H1 (cell line): ENCODE data around the gene OTX2. TPM values are rescaled to one million over a fixed set of nuclear protein-coding genes. Genes with fewer than 3 reads are reported as not detected.

Source experiments
- CHD2 ChIP-seq: IDR thresholded peaks from 2 replicates; pipeline ENCODE4 v1.6.1; 2012; ENCODE audit warnings: low read length, improper control_type of control experiment
- JUN ChIP-seq: IDR thresholded peaks from 2 replicates; pipeline ENCODE4 v1.6.1; 2011; ENCODE audit warnings: low read depth, mild to moderate bottlenecking, improper control_type of control experiment, low read length
- KDM1A ChIP-seq: fragments of 200-600, 300-600 bp; sonication (generic); IDR thresholded peaks from 2 replicates; pipeline ENCODE4 v1.7.1; 2016; ENCODE audit warnings: mild to moderate bottlenecking, low read length, borderline replicate concordance
- RAD21 ChIP-seq, 2 experiments: IDR thresholded peaks in 1 of 2; conservative IDR thresholded peaks in 1 of 2; 2 replicates each; pipeline ENCODE4 v1.6.1; 2011; ENCODE audit warnings: low read depth in 2 of 2, low read length in 2 of 2, improper control_type of control experiment in 1 of 2, inconsistent platforms in 1 of 2, mild to moderate bottlenecking in 1 of 2, moderate library complexity in 1 of 2
- TCF12 ChIP-seq: IDR thresholded peaks from 2 replicates; pipeline ENCODE4 v1.6.1; 2011; ENCODE audit warnings: low read depth, mild to moderate bottlenecking, low read length
- polyA plus RNA-seq, 7 experiments: library from polyadenylated mRNA; depleted of rRNA in 3 of 7; stranded (reverse) in 5 of 7; unstranded in 2 of 7; fragments of >200 nt in 5 of 7; fragments of 200-250 nt in 2 of 7; gene quantifications; 1 replicate in 5 of 7; 2 replicates in 1 of 7; 4 replicates in 1 of 7; pipeline versions ENCODE4 v1.2.1 to v1.2.3, GENCODE V29; 2011 to 2013; ENCODE audit warnings: missing spikeins in 2 of 7, mixed read lengths in 2 of 7
- total RNA-seq: library from RNA; stranded (reverse); fragmentation: NEBNext Ultra II Directional; extraction: Animal tissue kit (Norgen Biotek cat#: 25700); gene quantifications from 2 replicates; pipeline ENCODE4 v1.2.1, GENCODE V29; 2021
- TF ChIP-seq, protein P1 (sequence below): fragments of 300-600 bp; sonication (generic); IDR thresholded peaks from 2 replicates; pipeline ENCODE4 v1.7.1; 2012; ENCODE audit warnings: low read length, moderate library complexity, mild to moderate bottlenecking, inconsistent platforms; ENCODE audit not compliant: insufficient replicate concordance
- TF ChIP-seq, protein P2 (sequence below): IDR thresholded peaks from 2 replicates; pipeline ENCODE4 v1.6.1; 2012; ENCODE audit warnings: low read length, inconsistent platforms

OTX2 gene
- total and polyA plus RNA-seq, 2 of the 8 experiments (the other 6 are each of a cell fraction or from before 2014, with no cell fraction given): 33.9 to 155 TPM

DNA sequence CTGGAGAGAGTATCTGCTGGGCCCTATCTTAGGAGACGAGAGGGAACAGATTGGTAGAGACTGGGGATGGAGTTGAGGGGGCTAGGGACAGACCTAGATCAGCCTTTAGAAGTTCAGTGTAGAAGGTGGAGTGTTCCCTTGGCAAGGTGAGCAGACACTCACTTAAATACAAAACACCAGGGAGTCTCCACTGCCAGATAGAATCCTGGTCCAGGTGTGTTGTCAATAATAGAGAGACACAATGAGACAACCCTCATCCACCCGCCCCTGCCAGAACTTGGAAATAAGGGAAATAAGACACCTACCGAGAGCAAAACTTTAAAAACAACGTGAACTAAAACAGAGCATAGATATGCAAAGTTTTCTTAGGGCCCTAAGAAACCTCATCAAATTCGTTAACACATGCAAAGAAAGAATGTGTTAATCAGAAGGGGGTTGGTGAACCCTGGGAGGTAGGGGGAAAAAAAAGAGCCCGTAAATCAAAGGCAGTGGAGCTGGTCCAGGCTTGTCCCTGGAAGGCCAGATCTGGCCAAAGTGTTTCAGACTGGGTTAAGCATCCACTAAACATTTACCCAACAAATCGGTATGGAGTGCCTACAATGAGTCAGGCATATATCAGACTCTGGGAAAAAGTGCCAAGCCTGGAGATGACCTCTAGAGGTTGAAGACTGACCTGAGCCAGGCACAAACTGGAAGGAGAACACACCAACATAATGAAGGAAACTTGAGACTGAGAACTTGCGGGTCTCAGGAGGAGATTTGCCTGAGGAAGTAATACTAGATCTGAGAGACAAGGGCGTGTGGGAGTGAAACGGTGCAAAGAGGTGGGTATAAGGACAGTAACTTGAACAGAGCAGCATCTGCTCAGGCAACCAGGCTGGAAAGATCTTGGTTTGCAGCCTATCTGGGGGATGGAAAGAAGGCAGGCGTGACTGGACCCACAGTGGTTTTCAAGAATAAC is 37.0 kb upstream of the OTX2 start (continued):
- TF ChIP-seq, protein P1, sequence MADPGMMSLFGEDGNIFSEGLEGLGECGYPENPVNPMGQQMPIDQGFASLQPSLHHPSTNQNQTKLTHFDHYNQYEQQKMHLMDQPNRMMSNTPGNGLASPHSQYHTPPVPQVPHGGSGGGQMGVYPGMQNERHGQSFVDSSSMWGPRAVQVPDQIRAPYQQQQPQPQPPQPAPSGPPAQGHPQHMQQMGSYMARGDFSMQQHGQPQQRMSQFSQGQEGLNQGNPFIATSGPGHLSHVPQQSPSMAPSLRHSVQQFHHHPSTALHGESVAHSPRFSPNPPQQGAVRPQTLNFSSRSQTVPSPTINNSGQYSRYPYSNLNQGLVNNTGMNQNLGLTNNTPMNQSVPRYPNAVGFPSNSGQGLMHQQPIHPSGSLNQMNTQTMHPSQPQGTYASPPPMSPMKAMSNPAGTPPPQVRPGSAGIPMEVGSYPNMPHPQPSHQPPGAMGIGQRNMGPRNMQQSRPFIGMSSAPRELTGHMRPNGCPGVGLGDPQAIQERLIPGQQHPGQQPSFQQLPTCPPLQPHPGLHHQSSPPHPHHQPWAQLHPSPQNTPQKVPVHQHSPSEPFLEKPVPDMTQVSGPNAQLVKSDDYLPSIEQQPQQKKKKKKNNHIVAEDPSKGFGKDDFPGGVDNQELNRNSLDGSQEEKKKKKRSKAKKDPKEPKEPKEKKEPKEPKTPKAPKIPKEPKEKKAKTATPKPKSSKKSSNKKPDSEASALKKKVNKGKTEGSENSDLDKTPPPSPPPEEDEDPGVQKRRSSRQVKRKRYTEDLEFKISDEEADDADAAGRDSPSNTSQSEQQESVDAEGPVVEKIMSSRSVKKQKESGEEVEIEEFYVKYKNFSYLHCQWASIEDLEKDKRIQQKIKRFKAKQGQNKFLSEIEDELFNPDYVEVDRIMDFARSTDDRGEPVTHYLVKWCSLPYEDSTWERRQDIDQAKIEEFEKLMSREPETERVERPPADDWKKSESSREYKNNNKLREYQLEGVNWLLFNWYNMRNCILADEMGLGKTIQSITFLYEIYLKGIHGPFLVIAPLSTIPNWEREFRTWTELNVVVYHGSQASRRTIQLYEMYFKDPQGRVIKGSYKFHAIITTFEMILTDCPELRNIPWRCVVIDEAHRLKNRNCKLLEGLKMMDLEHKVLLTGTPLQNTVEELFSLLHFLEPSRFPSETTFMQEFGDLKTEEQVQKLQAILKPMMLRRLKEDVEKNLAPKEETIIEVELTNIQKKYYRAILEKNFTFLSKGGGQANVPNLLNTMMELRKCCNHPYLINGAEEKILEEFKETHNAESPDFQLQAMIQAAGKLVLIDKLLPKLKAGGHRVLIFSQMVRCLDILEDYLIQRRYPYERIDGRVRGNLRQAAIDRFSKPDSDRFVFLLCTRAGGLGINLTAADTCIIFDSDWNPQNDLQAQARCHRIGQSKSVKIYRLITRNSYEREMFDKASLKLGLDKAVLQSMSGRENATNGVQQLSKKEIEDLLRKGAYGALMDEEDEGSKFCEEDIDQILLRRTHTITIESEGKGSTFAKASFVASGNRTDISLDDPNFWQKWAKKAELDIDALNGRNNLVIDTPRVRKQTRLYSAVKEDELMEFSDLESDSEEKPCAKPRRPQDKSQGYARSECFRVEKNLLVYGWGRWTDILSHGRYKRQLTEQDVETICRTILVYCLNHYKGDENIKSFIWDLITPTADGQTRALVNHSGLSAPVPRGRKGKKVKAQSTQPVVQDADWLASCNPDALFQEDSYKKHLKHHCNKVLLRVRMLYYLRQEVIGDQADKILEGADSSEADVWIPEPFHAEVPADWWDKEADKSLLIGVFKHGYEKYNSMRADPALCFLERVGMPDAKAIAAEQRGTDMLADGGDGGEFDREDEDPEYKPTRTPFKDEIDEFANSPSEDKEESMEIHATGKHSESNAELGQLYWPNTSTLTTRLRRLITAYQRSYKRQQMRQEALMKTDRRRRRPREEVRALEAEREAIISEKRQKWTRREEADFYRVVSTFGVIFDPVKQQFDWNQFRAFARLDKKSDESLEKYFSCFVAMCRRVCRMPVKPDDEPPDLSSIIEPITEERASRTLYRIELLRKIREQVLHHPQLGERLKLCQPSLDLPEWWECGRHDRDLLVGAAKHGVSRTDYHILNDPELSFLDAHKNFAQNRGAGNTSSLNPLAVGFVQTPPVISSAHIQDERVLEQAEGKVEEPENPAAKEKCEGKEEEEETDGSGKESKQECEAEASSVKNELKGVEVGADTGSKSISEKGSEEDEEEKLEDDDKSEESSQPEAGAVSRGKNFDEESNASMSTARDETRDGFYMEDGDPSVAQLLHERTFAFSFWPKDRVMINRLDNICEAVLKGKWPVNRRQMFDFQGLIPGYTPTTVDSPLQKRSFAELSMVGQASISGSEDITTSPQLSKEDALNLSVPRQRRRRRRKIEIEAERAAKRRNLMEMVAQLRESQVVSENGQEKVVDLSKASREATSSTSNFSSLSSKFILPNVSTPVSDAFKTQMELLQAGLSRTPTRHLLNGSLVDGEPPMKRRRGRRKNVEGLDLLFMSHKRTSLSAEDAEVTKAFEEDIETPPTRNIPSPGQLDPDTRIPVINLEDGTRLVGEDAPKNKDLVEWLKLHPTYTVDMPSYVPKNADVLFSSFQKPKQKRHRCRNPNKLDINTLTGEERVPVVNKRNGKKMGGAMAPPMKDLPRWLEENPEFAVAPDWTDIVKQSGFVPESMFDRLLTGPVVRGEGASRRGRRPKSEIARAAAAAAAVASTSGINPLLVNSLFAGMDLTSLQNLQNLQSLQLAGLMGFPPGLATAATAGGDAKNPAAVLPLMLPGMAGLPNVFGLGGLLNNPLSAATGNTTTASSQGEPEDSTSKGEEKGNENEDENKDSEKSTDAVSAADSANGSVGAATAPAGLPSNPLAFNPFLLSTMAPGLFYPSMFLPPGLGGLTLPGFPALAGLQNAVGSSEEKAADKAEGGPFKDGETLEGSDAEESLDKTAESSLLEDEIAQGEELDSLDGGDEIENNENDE: peak; percentile 96
- TF ChIP-seq JUN (no peak), TCF12 (peak; percentile 97), KDM1A (no peak), RAD21 (IDR thresholded peaks at IDR 0.05 in 1 of 2, conservative IDR thresholded peaks at IDR 0.05 in 1 of 2; ENCODE audit: low read depth in 2 of 2, low read length in 2 of 2) (peak in 1 of 2 experiments; percentile 11), CHD2 (0 out of 2 replicates have a peak, but pooled peaks have one; percentile 19)
- TF ChIP-seq, protein P2, sequence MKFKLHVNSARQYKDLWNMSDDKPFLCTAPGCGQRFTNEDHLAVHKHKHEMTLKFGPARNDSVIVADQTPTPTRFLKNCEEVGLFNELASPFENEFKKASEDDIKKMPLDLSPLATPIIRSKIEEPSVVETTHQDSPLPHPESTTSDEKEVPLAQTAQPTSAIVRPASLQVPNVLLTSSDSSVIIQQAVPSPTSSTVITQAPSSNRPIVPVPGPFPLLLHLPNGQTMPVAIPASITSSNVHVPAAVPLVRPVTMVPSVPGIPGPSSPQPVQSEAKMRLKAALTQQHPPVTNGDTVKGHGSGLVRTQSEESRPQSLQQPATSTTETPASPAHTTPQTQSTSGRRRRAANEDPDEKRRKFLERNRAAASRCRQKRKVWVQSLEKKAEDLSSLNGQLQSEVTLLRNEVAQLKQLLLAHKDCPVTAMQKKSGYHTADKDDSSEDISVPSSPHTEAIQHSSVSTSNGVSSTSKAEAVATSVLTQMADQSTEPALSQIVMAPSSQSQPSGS: no peak
